CD4-positive, alpha-beta T cell treated with Interferon alpha-2 for 1 hour (primary cell): ENCODE measurements around the gene COL20A1.

Source experiments
- DNase-seq, 2 donors: peaks; one replicate each; pipeline ENCODE4 v3.0.0-alpha.2; 2020 to 2022

COL20A1 gene

GRCh38 chr20:63351811-63352591, 59.0 kb downstream of the COL20A1 start:
- no peak for DNase-seq

- no peak for DNase-seq
These were observed 59.8 kb downstream of the COL20A1 start for GRCh38 chr20:63352811-63353221.

GRCh38 chr20:63354636-63355350, 61.8 kb downstream of the COL20A1 start:
- DNase-seq: no peak

- no peak for DNase-seq
These were observed 62.9 kb downstream of the COL20A1 start for GRCh38 chr20:63355781-63356295.

- no peak for DNase-seq
These were observed 63.5 kb downstream of the COL20A1 start for GRCh38 chr20:63356511-63356910.

GRCh38 chr20:63356931-63357879, 64.2 kb downstream of the COL20A1 start:
- no peak for DNase-seq

- DNase-seq: no peak
These were observed 65.2 kb downstream of the COL20A1 start for GRCh38 chr20:63357921-63358905.

GRCh38 chr20:63359164-63359934, 66.4 kb downstream of the COL20A1 start:
- no peak for DNase-seq

GRCh38 chr20:63359937-63360849, 67.2 kb downstream of the COL20A1 start:
- DNase-seq: no peak

GRCh38 chr20:63360850-63361518, 68.0 kb downstream of the COL20A1 start, which contains the start of gene CHRNA4:
Gene CHRNA4 (minus strand): TSS chr20:63361349. CDS start chr20:63361165, 184 bp downstream.
- DNase-seq: no peak

- no peak for DNase-seq
These were observed 68.8 kb downstream of the COL20A1 start for GRCh38 chr20:63361519-63362435.

- DNase-seq: no peak
These were observed 69.5 kb downstream of the COL20A1 start for GRCh38 chr20:63362436-63363009.

GRCh38 chr20:63363013-63363957, 70.3 kb downstream of the COL20A1 start:
- DNase-seq: no peak

- DNase-seq: no peak
These were observed 71.1 kb downstream of the COL20A1 start for GRCh38 chr20:63363981-63364561.

GRCh38 chr20:63364801-63365585, 72.0 kb downstream of the COL20A1 start:
- DNase-seq: no peak
